H9 (cell line): Measurements from ENCODE around the gene UBE2U. TPM values are rescaled to one million over a fixed set of nuclear protein-coding genes. Genes with fewer than 3 reads are reported as not detected.

ENCODE experiments used
- DNase-seq: peaks from one replicate; pipeline ENCODE4 v3.0.0-alpha.2; 2017
- H2AFZ ChIP-seq: one replicate; pipeline ENCODE4 v1.6.1; 2013; ENCODE audit warnings: mild to moderate bottlenecking, low read length, control low read depth, moderate library complexity
- H2AK5ac ChIP-seq: 2 replicates; pipeline ENCODE4 v1.6.1; 2013; ENCODE audit warnings: low read length, control low read depth, mixed read lengths; ENCODE audit not compliant: insufficient read length
- H2BK120ac ChIP-seq: one replicate; pipeline ENCODE4 v1.6.1; 2013; ENCODE audit warnings: low read depth, mild to moderate bottlenecking, low read length, control low read depth, inconsistent platforms; ENCODE audit not compliant: poor library complexity, severe bottlenecking
- H2BK12ac ChIP-seq: 2 replicates; pipeline ENCODE4 v1.6.1; 2013; ENCODE audit warnings: low read length, control low read depth, mixed read lengths, low read depth; ENCODE audit not compliant: insufficient read length
- H2BK15ac ChIP-seq: 2 replicates; pipeline ENCODE4 v1.6.1; 2013; ENCODE audit warnings: low read depth, low read length, control low read depth
- H2BK20ac ChIP-seq: one replicate; pipeline ENCODE4 v1.6.1; 2013; ENCODE audit warnings: low read depth, mild to moderate bottlenecking, low read length, control low read depth, inconsistent platforms; ENCODE audit not compliant: poor library complexity, severe bottlenecking
- H2BK5ac ChIP-seq: 2 replicates; pipeline ENCODE4 v1.6.1; 2013; ENCODE audit warnings: low read length, control low read depth, mixed read lengths; ENCODE audit not compliant: insufficient read length
- H3K14ac ChIP-seq: 2 replicates; pipeline ENCODE4 v1.6.1; 2013; ENCODE audit warnings: low read length, control low read depth; ENCODE audit not compliant: insufficient read depth
- H3K18ac ChIP-seq: 2 replicates; pipeline ENCODE4 v1.6.1; 2013; ENCODE audit warnings: low read depth, mild to moderate bottlenecking, mixed read lengths, low read length, control low read depth; ENCODE audit not compliant: insufficient read length
- H3K23ac ChIP-seq: 2 replicates; pipeline ENCODE4 v1.6.1; 2013; ENCODE audit warnings: low read length, control low read depth, mixed read lengths, low read depth; ENCODE audit not compliant: insufficient read length
- H3K23me2 ChIP-seq: 2 replicates; pipeline ENCODE4 v1.6.1; 2013; ENCODE audit warnings: low read depth, mild to moderate bottlenecking, mixed read lengths, low read length, control low read depth; ENCODE audit not compliant: insufficient read length, poor library complexity, severe bottlenecking
- H3K27ac ChIP-seq: 2 replicates; pipeline ENCODE4 v1.5.1; 2013; ENCODE audit warnings: low read length, control low read depth, mixed read lengths, low read depth; ENCODE audit not compliant: insufficient read length
- H3K27me3 ChIP-seq: 2 replicates; pipeline ENCODE4 v1.6.1; 2013; ENCODE audit warnings: low read length, control low read depth, inconsistent platforms; ENCODE audit not compliant: insufficient read depth
- H3K4ac ChIP-seq: 2 replicates; pipeline ENCODE4 v1.6.1; 2013; ENCODE audit warnings: low read depth, mild to moderate bottlenecking, control low read depth, inconsistent platforms, low read length, moderate library complexity
- H3K4me1 ChIP-seq: 2 replicates; pipeline ENCODE4 v1.6.1; 2013; ENCODE audit warnings: low read length, control low read depth, inconsistent platforms; ENCODE audit not compliant: insufficient read depth
- H3K4me2 ChIP-seq: 2 replicates; pipeline ENCODE4 v1.6.1; 2013; ENCODE audit warnings: low read length, control low read depth, mixed read lengths; ENCODE audit not compliant: insufficient read length, insufficient read depth
- H3K56ac ChIP-seq: 2 replicates; pipeline ENCODE4 v1.6.1; 2013; ENCODE audit warnings: low read depth, mild to moderate bottlenecking, mixed read lengths, low read length, control low read depth; ENCODE audit not compliant: insufficient read length
- H3K79me1 ChIP-seq: 2 replicates; pipeline ENCODE4 v1.6.1; 2013; ENCODE audit warnings: low read depth, mild to moderate bottlenecking, moderate library complexity, low read length, control low read depth, inconsistent platforms; ENCODE audit not compliant: insufficient read depth, poor library complexity, severe bottlenecking
- H3K79me2 ChIP-seq: 2 replicates; pipeline ENCODE4 v1.6.1; 2013; ENCODE audit warnings: low read length, control low read depth, inconsistent platforms; ENCODE audit not compliant: insufficient read depth
- H3K9ac ChIP-seq: 2 replicates; pipeline ENCODE4 v1.6.1; 2013; ENCODE audit warnings: low read length, control low read depth, mixed read lengths; ENCODE audit not compliant: insufficient read length; ENCODE audit errors: extremely low read depth
- H3K9me3 ChIP-seq: one replicate; pipeline ENCODE4 v1.6.1; 2013; ENCODE audit warnings: low read depth, low read length, inconsistent platforms; ENCODE audit not compliant: control insufficient read depth
- H3T11ph ChIP-seq: one replicate; pipeline ENCODE4 v1.6.1; 2013; ENCODE audit warnings: mild to moderate bottlenecking, low read length, control low read depth, inconsistent platforms
- H4K20me1 ChIP-seq: one replicate; pipeline ENCODE4 v1.6.1; 2013; ENCODE audit not compliant: control insufficient read depth, insufficient read length, insufficient read depth
- H4K5ac ChIP-seq: 2 replicates; pipeline ENCODE4 v1.6.1; 2013; ENCODE audit warnings: low read depth, mild to moderate bottlenecking, mixed read lengths, low read length, control low read depth; ENCODE audit not compliant: insufficient read length
- H4K8ac ChIP-seq: replicated peaks from 2 replicates; pipeline ENCODE4 v1.6.1; 2013; ENCODE audit warnings: low read length, control low read depth, mixed read lengths, low read depth; ENCODE audit not compliant: insufficient read length
- H4K91ac ChIP-seq: 2 replicates; pipeline ENCODE4 v1.6.1; 2013; ENCODE audit warnings: low read depth, mild to moderate bottlenecking, moderate library complexity, mixed read lengths, low read length, control low read depth; ENCODE audit not compliant: insufficient read length
- H3K27ac Mint-ChIP-seq, 3 experiments: 2 replicates in 2 of 3; 3 replicates in 1 of 3; pipeline ENCODE4 v1.8.0; 2020 to 2021; ENCODE audit warnings: mixed read lengths in 3 of 3, mild to moderate bottlenecking in 1 of 3, moderate library complexity in 1 of 3
- H3K27me3 Mint-ChIP-seq: 2 replicates; pipeline ENCODE4 v1.8.0; 2021; ENCODE audit warnings: low read depth, mild to moderate bottlenecking, moderate library complexity, mixed read lengths
- H3K36me3 Mint-ChIP-seq, 3 experiments: 2 replicates in 2 of 3; 3 replicates in 1 of 3; pipeline ENCODE4 v1.8.0; 2020 to 2021; ENCODE audit warnings: low read depth in 3 of 3, mixed read lengths in 3 of 3; ENCODE audit not compliant: insufficient read depth in 1 of 3
- H3K4me1 Mint-ChIP-seq, 2 experiments: 2 replicates each; pipeline ENCODE4 v1.8.0; 2020; ENCODE audit warnings: mixed read lengths in 2 of 2
- H3K4me3 Mint-ChIP-seq, 2 experiments: 2 replicates in 1 of 2; 3 replicates in 1 of 2; pipeline ENCODE4 v1.8.0; 2020 to 2021; ENCODE audit warnings: mild to moderate bottlenecking in 2 of 2, mixed read lengths in 2 of 2, moderate library complexity in 1 of 2
- H3K9me3 Mint-ChIP-seq, 2 experiments: 2 replicates in 1 of 2; 3 replicates in 1 of 2; pipeline ENCODE4 v1.8.0; 2020; ENCODE audit warnings: mild to moderate bottlenecking in 2 of 2, mixed read lengths in 2 of 2, moderate library complexity in 1 of 2
- CTCF ChIP-seq: fragments of 200-600 bp; sonication (generic); conservative IDR thresholded peaks from 3 replicates; pipeline ENCODE4 v1.8.0; 2021; ENCODE audit warnings: antibody characterized with exemption, mild to moderate bottlenecking
- WGBS: extraction: QIAGEN DNeasy Blood & Tissue Kit; methylation state at CpG from one replicate; pipeline ENCODE4 v1.1.7; 2013; ENCODE audit warnings: missing lambda C conversion rate, low lambda C conversion rate, mixed read lengths; ENCODE audit not compliant: insufficient read length; ENCODE audit errors: extremely low coverage; 5-methylcytosine and 5-hydroxymethylcytosine counted together
- total RNA-seq: library from RNA; stranded (reverse); gene quantifications from 2 replicates; pipeline ENCODE4 v1.2.1, GENCODE V29; 2021

The UBE2U gene
- total RNA-seq, 1 experiment from 2014 or later = not detected

GRCh38 chr1:64229307-64229706, 25.9 kb downstream of the UBE2U start:
- WGBS = no CpG with 5 or more reads among the region's 3 CpGs
- H3K4me3 Mint-ChIP-seq = no peak overlapping the region

More at GRCh38 chr1:64229307-64229706, 25.9 kb downstream of the UBE2U start:
- H2AK5ac ChIP-seq = no peak overlapping the region
- H3K9me3 Mint-ChIP-seq = no peaks in the 10 kb centered on the region
- H2BK12ac ChIP-seq = no peak overlapping the region
- no peak overlapping the region for H3T11ph ChIP-seq
- no peak overlapping the region for H3K27ac Mint-ChIP-seq
- H3K14ac ChIP-seq = no peak overlapping the region
- H3K4me2 ChIP-seq = no peak overlapping the region
- H3K27me3 Mint-ChIP-seq = no peaks in the 10 kb centered on the region
- H3K27me3 ChIP-seq = no peaks in the 10 kb centered on the region
- H2AFZ ChIP-seq = no peak overlapping the region
- H4K8ac ChIP-seq = no peak overlapping the region
- no peaks in the 10 kb centered on the region for H3K4me1 ChIP-seq
- no peak overlapping the region for H3K9ac ChIP-seq
- no peaks in the 10 kb centered on the region for H3K79me1 ChIP-seq
- no peaks in the 10 kb centered on the region for H3K79me2 ChIP-seq
- 0 out of 4 replicates have a peak, but pooled peaks cover 0 to 3% of the 10 kb centered on the region in 2 experiments for H3K4me1 Mint-ChIP-seq
- no peak overlapping the region for H3K4ac ChIP-seq
- no peak overlapping the region for H3K23ac ChIP-seq
- H3K56ac ChIP-seq = no peak overlapping the region
- no peak overlapping the region for H2BK5ac ChIP-seq
- H2BK15ac ChIP-seq = no peak overlapping the region
- no peak for DNase-seq
- TF ChIP-seq CTCF = no peak
- H3K18ac ChIP-seq = no peak overlapping the region
- no peaks in the 10 kb centered on the region for H3K9me3 ChIP-seq
- no peak overlapping the region for H4K5ac ChIP-seq
- H4K91ac ChIP-seq = no peak overlapping the region
- H2BK20ac ChIP-seq = no peak overlapping the region
- no peak overlapping the region for H3K27ac ChIP-seq
- H3K23me2 ChIP-seq = no peaks in the 10 kb centered on the region
- H2BK120ac ChIP-seq = no peak overlapping the region
- H3K36me3 Mint-ChIP-seq = no peaks in the 10 kb centered on the region
- H4K20me1 ChIP-seq = no peaks in the 10 kb centered on the region
